ENCODE measurements around the gene GALNT6.

Gene GALNT6, protein sequence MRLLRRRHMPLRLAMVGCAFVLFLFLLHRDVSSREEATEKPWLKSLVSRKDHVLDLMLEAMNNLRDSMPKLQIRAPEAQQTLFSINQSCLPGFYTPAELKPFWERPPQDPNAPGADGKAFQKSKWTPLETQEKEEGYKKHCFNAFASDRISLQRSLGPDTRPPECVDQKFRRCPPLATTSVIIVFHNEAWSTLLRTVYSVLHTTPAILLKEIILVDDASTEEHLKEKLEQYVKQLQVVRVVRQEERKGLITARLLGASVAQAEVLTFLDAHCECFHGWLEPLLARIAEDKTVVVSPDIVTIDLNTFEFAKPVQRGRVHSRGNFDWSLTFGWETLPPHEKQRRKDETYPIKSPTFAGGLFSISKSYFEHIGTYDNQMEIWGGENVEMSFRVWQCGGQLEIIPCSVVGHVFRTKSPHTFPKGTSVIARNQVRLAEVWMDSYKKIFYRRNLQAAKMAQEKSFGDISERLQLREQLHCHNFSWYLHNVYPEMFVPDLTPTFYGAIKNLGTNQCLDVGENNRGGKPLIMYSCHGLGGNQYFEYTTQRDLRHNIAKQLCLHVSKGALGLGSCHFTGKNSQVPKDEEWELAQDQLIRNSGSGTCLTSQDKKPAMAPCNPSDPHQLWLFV

DNA sequence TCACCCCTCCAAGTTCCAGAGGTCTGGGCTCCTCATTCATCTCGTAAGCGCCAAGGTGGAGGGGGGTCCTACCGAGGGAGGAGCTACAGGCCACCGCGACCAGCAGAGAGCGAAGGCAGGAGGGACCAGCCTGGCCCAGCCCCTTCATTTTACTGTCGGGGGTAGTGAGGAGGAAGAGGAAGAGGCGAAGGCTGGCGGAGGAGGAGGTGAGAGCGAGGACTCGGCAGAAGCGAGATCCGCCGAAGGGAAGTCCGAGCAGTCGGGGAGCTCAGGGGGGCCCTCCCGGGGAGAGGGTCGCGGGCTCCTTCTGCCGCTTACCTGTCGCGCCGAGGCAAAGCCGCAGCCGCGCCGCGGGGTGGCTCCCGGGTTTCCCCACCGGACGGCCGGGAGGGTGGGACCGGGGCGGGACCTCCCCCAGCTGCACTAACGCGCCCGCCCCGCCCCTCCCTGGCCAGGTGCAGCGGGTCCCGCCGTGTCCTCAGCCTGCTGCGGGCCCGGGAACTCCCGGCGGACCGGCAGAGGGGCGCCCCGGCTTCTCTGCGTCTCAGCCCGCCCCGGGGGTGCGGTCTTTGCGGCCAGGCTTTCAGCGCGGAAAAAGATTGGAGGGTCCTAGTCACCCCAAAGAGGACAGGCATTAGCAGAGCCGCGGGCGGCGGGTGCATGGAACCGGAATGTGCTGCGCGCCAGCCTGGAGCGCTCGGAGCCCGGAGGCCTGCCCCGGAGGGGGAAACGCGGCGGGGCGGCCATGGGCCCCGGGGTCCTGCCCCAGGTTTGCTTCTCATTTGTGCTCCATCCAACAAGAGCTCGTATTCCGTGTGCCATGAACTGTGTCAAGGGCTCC, at the start of gene GALNT6:
Gene GALNT6 (minus strand): TSS at position 124 of the 841 bp plus-strand sequence. CDS start 11,625 bp downstream, outside the sequence.
- peak; percentile 16 to 45 for DNase-seq

DNA sequence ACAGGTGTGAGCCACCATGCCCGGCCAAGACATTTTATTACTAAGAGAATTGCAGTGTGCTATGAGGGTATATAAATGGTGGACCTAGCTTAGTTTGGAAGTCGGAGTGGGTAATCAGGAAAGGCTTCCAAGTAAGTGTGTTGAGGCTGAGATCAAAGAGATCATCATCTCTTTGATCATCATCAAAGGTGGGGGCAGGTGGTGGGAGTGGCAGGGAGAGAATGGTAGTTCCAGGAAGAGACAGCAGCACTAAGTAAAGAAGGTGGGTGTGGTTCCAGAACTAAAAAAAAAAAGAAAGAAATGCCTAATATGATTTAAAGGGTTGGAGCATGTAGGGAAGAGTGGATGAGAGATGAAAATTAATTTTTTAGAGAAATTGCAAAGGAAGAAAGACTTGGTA, 48.1 kb upstream of the GALNT6 start:
- no peak for DNase-seq

DNA sequence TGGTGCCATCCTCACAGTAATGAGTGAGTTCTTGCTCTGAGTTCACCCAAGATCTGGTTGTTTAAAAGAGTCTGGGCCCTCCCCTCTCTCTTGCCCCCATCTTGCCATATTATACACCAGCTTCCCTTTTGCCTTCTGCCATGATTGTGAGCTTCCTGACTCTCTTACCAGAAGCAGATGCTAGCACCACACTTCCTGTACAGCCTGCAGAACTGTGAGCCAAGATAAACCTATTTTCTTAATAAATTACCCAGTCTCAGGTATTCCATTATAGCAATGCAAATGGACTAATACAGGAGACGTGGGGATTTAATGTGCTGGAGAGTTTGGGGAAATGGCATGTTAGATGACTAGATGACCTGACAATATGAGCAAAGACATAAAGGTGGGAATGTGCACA, 46.2 kb upstream of the GALNT6 start:
- no peak for DNase-seq

DNA sequence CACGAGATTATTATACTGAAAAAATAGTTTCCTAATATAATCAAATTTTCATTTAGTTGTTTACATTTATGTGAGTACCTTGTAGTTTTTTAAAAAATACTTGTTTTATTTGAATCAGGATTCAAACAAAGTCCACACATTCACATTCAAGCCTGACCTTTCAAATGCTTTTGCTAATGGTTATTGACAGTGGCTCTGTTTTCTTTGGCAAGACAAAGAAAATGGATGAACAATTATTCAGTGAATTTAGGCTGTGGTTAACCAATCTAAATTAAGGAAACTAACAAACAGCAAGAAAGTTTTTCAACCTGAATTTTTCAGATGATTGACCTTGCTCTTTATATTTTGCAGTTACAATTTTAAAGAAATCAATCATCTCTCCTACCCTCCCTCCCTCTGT, 43.1 kb upstream of the GALNT6 start:
- DNase-seq = no peak

DNA sequence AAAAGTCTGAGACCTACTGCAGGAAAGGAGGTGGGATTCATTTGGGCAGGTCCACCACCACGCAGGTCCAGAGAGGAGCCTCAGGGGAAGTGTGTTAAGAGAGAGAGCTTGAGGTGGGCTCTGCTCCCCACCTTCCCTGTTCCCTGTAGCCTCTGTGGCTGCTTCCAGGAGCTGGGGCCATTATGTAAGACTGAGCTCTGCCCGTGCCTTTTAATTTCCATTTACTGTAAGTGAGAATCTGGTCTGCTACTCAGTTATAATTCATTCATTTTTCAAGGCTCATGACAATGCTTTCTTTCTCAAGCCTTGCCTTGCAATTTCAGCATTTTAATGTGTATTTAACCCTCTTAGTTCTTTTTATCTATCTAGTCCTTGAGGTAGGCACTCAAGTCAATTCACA, 41.7 kb upstream of the GALNT6 start:
- no peak for DNase-seq

DNA sequence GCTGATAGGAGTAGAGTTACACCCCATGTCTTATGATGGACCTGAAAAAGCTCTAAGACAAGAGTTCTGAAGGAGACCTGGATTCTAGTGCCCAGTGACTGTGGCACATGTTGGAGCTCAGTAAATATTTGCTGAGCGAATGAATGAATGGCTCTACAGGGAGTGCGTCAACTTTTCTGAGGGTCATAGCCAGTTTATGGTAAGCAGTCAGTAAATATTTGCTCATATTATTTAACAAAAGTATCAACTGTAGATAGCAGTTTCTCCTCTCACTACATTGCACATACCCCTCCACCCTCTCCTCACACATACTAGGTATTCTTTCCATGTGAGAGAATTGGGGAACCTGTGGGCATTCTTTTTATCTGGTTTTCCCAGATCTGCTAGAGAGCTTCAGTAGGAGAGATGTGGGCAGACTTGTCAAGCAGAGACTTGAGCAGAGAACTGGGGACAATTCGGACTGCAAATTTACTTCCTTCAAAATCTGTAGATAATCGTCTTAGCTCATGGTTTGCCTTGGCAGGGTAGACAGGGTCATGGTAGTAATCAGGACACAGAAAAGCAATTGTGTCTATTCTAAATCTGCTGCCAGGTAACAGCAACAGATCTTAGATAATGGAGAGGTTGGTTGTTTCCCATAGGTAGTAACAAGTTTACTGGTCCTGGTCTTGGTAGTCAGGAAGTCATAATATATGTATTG, 39.1 kb upstream of the GALNT6 start:
- no peak for DNase-seq

DNA sequence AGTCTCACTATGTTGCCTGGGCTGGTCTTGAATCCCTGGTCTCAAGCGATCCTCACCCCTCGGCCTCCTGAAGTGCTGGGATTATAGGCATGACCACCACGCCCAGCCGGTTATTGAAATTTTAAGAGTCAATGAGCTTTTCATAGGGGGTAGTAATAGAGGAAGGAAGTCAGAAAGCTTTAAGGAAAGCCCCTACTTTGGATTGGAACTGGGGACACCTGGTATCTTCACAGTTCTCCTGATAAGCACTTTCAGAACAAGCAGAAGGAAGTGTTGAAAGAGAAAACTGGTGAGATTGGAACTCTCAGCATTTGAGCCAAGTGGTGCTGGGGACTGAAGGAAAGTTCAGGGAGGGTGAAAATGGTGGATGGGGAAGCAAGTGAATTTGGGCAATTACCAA, 38.5 kb upstream of the GALNT6 start:
- DNase-seq = no peak

DNA sequence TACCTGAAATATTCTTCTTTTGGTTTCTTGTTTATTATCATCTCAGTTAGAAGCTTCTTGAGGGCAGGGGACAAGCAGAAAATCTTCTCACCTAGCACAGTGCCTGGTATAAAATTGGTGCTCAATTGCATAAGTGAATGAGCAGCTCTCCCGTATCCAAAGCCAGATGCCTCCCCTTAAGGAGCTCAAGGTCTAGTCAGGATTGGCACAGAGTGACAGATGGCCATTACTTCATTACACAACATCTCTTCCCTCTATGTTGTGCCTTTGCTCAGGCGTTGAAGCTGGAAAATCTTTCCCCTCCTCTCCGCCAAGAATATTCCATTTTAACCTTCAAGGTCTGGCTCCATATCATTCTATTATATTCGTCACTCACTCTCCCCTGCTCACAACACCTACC, 37.0 kb upstream of the GALNT6 start:
- no peak for DNase-seq

DNA sequence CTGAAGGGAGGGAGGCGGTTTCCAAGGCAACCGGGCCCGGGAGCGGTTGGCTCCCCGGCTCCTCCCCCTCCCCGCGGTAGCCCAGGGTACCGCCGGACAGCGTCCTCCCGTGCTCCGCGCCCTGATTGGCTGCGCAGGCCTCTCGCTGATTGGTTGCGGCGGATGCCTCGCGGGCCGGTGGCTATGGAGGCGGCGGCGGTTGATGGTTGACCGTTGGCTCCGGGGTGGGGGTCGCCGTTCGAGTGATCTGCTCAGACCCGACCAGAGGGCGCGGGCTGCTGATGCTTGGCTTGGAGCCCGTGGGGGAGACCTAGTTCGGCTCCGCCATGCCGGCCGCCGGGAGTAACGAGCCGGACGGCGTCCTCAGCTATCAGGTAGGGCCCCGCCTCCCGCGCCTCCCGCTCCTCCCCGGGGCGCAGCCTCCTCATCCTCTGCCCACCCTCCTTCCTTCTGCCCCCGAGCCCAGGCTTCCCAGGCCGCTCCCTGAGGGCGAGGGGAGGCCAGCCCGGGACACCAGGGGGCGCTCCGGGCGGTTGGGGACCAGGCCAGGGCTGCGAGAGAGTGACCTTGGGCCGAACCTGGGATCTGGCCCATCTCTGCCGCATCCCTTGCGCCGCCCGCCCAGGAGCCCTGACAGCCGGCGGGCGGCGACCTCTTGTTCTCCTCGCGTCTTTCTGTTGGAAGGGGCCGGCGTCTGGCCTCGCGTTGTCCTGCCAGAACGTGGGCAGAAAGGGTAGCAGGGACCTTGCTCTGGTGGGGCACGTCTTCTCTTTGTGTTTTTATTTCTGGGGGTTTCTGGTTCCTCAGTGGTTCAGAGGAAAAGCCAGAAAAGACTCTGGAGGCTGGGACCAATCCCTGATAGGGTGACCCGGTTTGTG, 33.7 kb upstream of the GALNT6 start, which contains the start of gene SLC4A8:
Gene SLC4A8 (plus strand): TSS at position 170 of the 878 bp plus-strand sequence. CDS start 157 bp downstream, at position 327.
- peak; percentile 18 to 29 for DNase-seq

DNA sequence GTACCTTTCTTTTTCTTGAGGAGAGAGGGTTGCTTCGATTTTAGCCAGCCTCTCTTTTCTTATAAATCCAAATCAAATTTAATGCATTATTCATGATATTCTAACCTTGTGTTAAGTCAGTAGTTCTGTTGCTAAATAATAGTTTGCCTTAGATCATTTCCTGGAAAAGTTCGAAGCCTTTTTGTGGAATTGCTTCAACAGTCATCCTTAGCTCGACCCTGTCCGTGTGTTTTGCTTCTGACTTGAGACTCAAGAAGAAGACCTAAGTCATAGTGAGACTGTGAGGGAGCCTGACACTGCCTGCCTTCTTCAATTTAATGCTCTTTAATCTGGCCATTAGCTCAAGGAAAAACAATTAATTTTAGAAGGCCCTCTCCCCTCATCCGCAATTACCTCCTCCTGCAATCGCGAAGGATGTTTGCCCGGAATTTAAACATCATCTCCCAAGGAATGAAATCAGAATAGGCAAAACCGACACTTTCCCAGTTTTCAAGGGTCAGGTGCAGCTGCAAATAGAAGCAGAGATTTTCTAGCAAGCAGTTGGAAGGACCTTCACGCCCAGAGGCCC, 33.0 kb upstream of the GALNT6 start:
- DNase-seq = no peak

DNA sequence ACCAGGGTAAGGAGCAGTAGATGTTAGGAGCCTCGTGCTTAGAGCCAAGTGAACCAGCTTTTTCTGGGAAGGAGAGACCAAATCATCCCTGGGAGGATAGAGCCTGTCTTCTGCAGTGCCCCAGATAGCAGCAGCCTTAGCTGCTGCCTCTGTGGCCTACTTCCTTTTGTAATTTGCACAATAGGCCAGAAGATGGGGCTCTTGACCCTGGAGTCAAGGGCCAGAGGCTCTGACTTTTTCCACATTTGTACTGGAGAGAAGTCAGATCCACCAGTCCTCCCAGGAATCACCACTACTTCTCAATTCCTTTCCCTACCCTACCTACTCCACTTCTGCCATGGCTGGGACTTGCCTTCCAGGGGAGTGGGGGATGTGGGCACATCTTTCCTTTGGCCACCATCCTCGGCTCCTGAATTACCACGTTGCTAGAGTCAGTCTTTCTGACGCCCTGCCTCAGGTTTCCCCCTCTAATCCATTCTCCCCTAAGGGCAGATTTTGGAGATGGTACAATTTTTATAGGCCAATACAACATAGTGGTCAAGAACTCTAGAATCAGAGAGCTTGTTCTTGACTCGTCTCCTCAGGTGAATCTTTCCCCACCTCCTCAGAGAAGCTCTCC, 30.2 kb upstream of the GALNT6 start:
- DNase-seq = peak; percentile 60 to 64

DNA sequence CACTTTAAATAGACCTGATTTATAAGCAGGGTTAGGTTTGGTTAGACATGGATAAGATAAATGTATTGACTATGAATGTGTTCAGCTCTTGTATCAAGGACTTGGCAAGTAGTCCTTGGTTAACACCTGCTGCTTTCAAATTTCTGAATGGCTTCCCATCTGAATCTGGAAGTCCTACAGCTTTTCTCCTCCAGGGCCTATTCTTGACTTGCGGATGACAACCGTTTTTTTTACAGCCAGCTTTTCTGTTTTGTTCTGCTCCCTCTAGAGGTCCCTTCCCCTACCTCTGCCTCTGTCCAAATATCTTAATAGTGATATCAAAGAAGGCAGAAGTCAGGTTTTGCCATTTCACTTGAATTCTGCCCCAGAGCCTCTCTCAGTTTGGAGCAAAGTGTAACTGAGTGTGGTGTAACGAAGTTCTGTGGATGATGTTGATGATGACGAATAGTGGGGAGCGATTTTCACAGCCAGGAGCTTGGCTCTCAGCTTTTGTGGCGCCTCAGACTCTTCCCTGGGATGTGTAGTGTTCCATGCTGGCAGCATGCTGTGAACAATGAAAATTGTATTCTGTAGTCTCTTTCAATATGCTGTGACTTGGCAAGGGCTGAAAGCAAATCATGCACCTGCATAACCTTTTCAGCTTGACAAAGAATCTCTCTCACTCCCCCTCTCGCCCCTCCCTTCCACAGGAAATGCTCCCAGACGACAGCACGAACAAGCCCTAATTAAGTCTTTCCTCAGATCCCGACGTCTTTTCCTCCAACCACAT, 28.4 kb upstream of the GALNT6 start:
- DNase-seq = peak in 1 of 2 experiments; percentile 7

DNA sequence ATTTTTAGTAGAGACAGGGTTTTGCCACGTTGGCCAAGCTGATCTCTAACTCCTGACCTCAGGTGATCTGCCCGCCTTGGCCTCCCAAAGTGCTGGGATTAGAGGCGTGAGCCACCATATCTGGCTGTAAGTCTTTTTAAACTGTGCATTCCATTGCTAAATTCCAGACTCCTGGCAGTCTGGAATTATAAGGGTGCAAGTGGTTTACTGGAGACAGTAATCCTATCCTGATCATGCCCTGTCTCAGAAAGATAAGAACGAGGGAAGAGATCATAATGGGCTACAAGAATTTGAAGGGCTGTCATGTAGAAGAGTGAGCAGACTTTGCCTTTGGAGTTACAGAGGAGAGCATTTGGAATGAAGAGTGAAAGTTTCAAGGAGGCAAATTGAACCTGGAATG, 26.6 kb upstream of the GALNT6 start:
- no peak for DNase-seq

DNA sequence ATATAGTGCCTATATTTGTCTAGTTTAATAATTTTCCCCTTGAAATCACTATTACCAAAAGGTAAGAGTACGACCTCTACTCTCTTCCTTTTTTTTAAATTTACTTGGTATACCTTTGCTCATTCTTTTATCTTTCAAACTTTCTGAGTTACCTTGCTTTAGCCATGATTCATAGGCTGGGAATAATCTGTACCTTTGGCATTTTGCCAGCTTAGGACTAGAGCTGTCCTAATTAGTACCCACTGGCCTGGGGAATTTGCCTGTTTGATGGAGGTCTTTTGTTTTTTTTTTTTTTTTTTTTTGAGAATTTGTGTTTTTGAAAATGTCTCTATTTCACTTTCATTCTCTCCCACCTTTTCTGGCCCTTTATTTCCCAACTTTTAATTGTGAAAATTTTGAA, 24.7 kb upstream of the GALNT6 start:
- DNase-seq = no peak

DNA sequence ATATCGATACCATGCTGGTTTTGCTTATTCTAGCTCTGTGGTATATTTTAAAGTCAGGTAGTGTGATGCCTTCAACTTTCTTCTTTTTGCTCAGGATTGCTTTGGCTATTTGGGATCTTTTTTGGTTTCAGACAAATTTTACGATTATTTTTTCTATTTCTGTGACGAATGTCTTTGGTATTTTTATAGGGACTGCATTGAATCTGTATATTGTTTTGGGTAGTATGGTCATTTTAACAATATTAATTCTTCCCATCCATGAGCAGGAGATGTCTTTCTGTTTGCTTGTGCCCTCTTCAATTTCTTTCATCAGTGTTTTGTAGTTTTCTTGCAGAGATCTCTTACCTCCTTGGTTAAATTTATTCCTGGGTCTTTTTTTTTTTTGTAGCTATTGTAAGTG, 22.6 kb upstream of the GALNT6 start:
- DNase-seq = no peak

DNA sequence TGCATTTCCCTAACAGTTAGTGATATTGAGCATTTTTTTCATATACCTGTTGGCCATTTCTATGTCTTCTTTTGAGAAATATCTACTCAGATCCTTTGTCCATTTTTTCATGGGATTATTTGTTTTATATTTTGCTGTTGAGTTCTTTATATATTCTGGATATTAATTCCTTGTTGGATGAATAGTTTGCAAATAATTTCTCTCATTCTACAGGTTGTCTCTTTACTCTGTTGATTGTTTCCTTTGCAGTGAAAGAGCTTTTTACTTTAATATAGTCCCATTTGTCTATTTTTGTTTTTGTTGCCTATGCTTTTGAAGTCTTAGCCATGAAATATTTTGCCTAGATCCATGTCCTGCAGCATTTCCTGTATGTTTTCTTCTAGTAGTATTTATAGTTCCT, 21.9 kb upstream of the GALNT6 start:
- no peak for DNase-seq

DNA sequence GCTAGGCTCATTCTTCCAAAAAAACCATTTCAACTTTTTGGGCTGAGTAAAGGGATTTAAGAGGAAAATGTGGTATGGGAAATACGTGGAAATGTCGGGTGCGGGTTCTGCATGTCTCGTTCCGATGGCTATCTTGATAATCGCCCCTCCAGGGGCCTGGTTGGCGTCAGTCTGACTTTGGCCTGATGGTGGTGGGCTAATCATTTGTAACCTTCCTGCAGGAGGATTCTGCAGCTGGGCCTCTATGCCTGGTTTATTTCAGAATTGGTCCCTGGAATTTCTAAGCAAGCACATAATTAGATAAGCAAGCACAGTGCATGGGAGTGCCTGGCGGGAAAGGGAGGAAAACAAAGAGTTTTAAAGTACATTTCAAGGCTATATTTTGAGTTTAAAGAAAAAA, 18.6 kb upstream of the GALNT6 start:
- DNase-seq = no peak

DNA sequence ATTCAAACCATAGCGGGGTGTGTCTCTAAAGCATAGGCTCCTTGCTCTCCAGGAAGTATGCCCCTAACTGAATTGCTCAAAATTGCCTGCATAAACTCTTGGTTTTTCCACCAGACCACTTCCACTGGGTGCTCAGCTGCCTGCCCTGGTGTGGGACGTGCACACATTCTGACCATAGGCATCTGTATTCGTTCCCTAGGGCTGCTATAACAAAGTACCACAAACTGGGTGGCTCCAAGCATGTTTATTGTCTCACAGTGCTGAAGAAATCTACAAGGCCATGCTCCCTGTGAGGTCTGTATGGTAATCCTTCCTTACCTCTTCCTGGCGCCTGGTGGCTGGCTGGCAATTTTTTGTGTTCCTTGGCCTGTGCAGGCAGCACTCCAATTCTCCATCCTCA, 16.4 kb upstream of the GALNT6 start:
- DNase-seq = no peak

DNA sequence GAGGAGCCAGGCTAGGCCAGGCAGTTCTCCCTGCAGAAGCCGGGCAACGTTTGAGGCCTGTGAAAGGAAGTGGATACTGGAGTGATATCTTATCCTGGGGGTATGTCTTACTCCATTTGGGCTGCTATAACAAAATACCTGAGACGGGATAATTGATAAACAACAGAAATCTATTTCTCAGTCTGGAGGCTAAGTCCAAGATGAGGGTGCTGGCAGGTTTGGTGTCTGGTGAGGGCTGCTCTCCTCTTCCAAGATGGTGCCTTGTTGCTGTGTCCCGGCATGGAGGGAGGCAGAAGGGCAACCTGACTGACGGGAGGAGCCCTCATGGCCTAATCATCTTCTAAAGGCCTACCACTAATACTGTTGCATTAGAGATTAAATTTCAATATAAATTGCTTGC, 15.7 kb upstream of the GALNT6 start:
- no peak for DNase-seq

DNA sequence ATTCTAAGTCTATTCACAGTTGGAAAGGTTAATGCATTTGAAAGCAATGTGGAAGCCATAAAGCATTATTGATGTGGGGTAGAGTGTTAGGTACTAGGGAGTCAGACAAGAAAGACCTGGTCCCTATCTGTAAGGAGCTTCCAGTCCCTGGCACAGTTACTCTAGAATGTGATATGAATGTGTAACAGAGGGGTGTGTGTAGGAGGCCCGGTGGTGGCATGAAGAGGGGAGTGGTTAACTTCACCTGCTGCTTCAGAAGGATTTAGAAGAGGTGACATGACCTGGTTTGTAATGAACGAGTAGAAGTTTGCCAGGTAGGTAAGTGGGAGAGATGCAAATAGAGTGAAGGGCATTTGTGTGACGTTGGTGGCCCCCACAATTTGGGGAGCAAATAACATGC, 15.1 kb upstream of the GALNT6 start:
- no peak for DNase-seq
